CD4-positive, CD25-positive, alpha-beta regulatory T cell (primary cell): ENCODE results near the gene CELSR1. TPM values are rescaled to one million over a fixed set of nuclear protein-coding genes. Genes with fewer than 3 reads are reported as not detected.

ENCODE experiments used
- ATAC-seq, 2 donors: fragments of 150-1000 bp; cut with Tn5 transposase; one replicate each; pipeline ENCODE4 v1.10.0; 2021; ENCODE audit warnings: low read depth in 2 of 2, moderate number of reproducible peaks in 2 of 2, moderate library complexity in 1 of 2
- DNase-seq, 3 donors: peaks; one replicate each; pipeline versions ENCODE4 v3.0.0 to v3.0.0-alpha.2; 2012 to 2022; ENCODE audit warnings: mixed read lengths in 1 of 3
- H3K27ac ChIP-seq: one replicate; pipeline ENCODE4 v1.7.0; 2013; ENCODE audit warnings: mild to moderate bottlenecking, low read length; ENCODE audit not compliant: insufficient read depth, poor library complexity, severe bottlenecking
- H3K27me3 ChIP-seq: one replicate; pipeline ENCODE4 v1.7.0; 2013; ENCODE audit warnings: low read length; ENCODE audit not compliant: control insufficient read depth, insufficient read depth
- H3K36me3 ChIP-seq: one replicate; pipeline ENCODE4 v1.7.0; 2013; ENCODE audit warnings: mild to moderate bottlenecking, low read length, moderate library complexity; ENCODE audit not compliant: control insufficient read depth, insufficient read depth
- H3K4me1 ChIP-seq: 2 replicates; pipeline ENCODE4 v1.7.0; 2013; ENCODE audit warnings: mild to moderate bottlenecking, low read length; ENCODE audit not compliant: insufficient read depth, control insufficient read depth, poor library complexity, severe bottlenecking
- H3K4me3 ChIP-seq: one replicate; pipeline ENCODE4 v1.7.0; 2013; ENCODE audit warnings: low read depth, mild to moderate bottlenecking, low read length, moderate library complexity
- H3K9me3 ChIP-seq, 2 experiments: 1 replicate in 1 of 2; 2 replicates in 1 of 2; pipeline ENCODE4 v1.7.0; 2013; ENCODE audit warnings: low read length in 2 of 2, mild to moderate bottlenecking in 1 of 2, moderate library complexity in 1 of 2; ENCODE audit not compliant: control insufficient read depth in 2 of 2
- H3K27ac Mint-ChIP-seq, 3 donors: one replicate each; pipeline ENCODE4 v1.8.0; 2020 to 2022; ENCODE audit warnings: mild to moderate bottlenecking in 3 of 3, mixed read lengths in 3 of 3, moderate library complexity in 2 of 3
- H3K27me3 Mint-ChIP-seq: one replicate; pipeline ENCODE4 v1.8.0; 2022; ENCODE audit warnings: mild to moderate bottlenecking, mixed read lengths
- H3K36me3 Mint-ChIP-seq: one replicate; pipeline ENCODE4 v1.8.0; 2020; ENCODE audit warnings: mixed read lengths
- H3K4me1 Mint-ChIP-seq, 4 donors: one replicate each; pipeline ENCODE4 v1.8.0; 2020 to 2022; ENCODE audit warnings: mixed read lengths in 4 of 4, mild to moderate bottlenecking in 1 of 4
- H3K4me3 Mint-ChIP-seq, 4 donors: one replicate each; pipeline ENCODE4 v1.8.0; 2020 to 2022; ENCODE audit warnings: mild to moderate bottlenecking in 4 of 4, mixed read lengths in 4 of 4, moderate library complexity in 3 of 4
- H3K9me3 Mint-ChIP-seq, 7 donors: one replicate each; pipeline ENCODE4 v1.8.0; 2020 to 2022; ENCODE audit warnings: mixed read lengths in 7 of 7, mild to moderate bottlenecking in 3 of 7, moderate library complexity in 2 of 7
- polyA plus RNA-seq, 4 donors: library from polyadenylated mRNA; unstranded; fragments of 300-500 nt; fragmentation: Illumina TruSeq; gene quantifications; one replicate each; pipeline ENCODE4 v1.2.3, GENCODE V29; 2021
- total RNA-seq: library from RNA; stranded (reverse); gene quantifications from one replicate; pipeline ENCODE4 v1.2.3, GENCODE V29; 2022

Gene CELSR1
- total and polyA plus RNA-seq, 5 donors from 2014 or later, result 0.10 to 1.4 (median 0.45) TPM; not detected in 1

DNA sequence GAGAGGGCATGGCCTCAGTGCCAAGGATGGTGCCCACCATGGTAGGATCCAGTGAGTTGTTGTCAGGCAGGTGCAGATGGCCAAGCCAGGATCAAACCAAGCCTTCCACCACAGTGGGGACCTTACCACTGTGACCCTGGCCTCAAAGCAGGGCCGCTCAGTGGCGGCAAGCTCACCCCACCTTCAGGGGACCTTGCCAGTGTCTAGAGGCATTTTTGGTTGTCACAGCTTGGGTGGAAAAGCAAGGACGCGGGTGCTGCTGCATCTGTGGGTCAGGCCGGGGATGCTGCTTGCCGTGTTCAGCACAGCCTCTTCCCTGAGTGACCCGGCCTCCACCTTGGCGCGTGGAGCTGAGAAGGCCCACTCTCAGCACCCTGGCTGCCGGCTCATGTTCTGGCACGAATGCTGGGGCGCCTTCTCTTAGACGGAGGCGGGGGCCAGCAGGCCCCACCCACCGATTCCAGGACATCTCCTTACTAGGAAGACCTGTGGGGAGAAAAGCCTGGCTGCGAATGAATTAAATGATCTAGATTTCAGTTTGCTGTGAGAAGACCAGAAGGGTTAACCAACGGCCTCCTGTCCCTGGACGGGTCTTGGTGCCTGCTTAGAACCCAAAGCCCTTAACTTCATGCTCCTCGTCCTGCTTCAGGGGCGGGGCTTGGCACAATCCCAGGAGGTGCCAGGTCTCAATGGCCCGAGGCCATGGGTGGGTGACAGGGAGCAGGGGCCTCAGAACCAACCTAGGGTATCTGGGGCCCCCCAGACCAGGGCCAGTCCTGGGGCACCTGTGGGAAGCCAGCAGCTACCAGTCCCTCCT, 183.0 kb downstream of the CELSR1 start:
- no peaks in the 10 kb centered on the region for H3K27me3 Mint-ChIP-seq
- Histone ChIP-seq H3K9me3 (no peaks in the 10 kb centered on the region), H3K36me3 (peaks cover 64% of the 10 kb centered on the region), H3K4me1 (no peaks in the 10 kb centered on the region), H3K27ac (no peak overlapping the region), H3K27me3 (no peaks in the 10 kb centered on the region), H3K4me3 (no peak overlapping the region)
- peaks cover 31% of the 10 kb centered on the region for H3K36me3 Mint-ChIP-seq
- no peaks in the 10 kb centered on the region for H3K9me3 Mint-ChIP-seq
- H3K4me1 Mint-ChIP-seq, result peaks cover 0 to 5% (median 2%) of the 10 kb centered on the region in 4 donors
- no peak for DNase-seq
- no peak for ATAC-seq
- H3K4me3 Mint-ChIP-seq, result no peak overlapping the region
- H3K27ac Mint-ChIP-seq, result no peak overlapping the region

DNA sequence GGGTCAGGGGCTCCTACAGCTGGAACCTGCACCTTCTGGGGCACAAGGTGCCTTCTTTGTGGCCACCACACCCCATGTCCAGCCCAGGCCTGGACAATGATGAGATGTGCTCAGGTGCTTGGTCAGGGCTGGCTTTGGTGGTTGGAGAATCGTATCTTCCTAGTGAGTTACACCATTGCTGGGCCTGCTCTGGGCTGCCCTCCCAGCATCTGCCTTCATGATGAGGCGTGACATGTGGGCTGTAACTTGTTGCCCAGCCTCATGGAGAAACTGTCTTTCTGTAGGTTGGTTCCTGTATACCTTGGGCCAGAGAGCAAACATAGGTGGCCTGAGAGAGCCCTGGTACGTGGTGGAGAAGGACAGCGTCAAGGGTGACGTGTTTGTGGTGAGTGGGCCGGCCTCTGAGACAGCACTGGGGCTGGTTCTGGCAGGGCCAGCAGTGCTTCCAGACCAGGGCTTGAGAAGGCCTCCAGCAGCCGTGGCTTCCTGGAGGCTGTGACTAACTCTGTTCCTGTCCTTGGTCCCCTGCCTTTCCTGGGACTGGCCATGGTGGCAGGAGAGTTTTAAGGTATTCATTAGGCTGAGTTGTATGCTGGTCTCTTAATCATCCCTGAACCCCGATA, 183.8 kb downstream of the CELSR1 start:
- no peak overlapping the region for H3K27ac ChIP-seq
- peaks cover 35% of the 10 kb centered on the region for H3K36me3 Mint-ChIP-seq
- ATAC-seq, result no peak
- H3K9me3 Mint-ChIP-seq, result no peaks in the 10 kb centered on the region
- no peaks in the 10 kb centered on the region for H3K9me3 ChIP-seq
- no peaks in the 10 kb centered on the region for H3K27me3 ChIP-seq
- H3K4me3 Mint-ChIP-seq, result no peak overlapping the region
- peaks cover 0 to 5% (median 2%) of the 10 kb centered on the region in 4 donors for H3K4me1 Mint-ChIP-seq
- no peaks in the 10 kb centered on the region for H3K4me1 ChIP-seq
- DNase-seq, result no peak
- H3K4me3 ChIP-seq, result no peak overlapping the region
- peaks cover 70% of the 10 kb centered on the region for H3K36me3 ChIP-seq
- no peak overlapping the region for H3K27ac Mint-ChIP-seq
- H3K27me3 Mint-ChIP-seq, result no peaks in the 10 kb centered on the region

DNA sequence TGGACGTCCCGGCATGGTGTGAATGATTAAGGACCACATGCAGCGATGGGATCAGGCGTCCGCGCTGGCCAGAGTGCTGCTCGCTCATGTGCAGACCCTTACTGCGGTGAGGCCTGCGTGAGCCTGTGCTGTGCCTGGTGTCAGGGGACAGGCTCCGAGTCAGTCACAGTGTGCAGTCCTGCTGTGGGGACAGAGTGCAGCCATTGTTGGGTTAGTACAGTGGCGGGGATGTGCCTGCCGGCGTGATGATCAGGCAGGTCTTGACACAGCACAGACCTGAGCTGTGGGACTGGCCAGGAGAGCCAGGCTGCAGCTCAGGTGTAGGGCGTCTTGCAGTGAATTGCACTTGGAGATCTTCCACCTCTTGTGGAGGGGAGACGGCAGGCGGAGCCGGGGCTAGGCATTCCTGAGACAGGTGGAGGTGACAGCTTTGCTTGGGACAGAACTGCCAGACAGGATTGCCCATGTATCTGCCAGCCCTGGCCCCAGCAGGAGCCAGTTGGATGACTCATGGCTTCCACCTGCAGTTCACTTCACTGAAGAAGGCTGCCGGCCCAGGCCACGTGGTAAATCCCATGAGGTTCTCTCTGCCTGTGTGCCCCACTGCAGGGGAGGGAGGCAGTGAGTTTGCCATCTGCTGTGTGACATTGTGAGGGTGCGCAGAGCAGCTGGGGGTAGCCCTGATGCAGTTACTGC, 184.6 kb downstream of the CELSR1 start:
- Histone ChIP-seq H3K9me3 (no peaks in the 10 kb centered on the region), H3K36me3 (peaks cover 78% of the 10 kb centered on the region), H3K27ac (no peak overlapping the region), H3K27me3 (no peaks in the 10 kb centered on the region), H3K4me3 (no peak overlapping the region), H3K4me1 (no peaks in the 10 kb centered on the region)
- Mint-ChIP-seq H3K36me3 (peaks cover 35% of the 10 kb centered on the region), H3K9me3 (no peaks in the 10 kb centered on the region), H3K4me1 (peaks cover 0 to 5% (median 2%) of the 10 kb centered on the region in 4 donors), H3K4me3 (no peak overlapping the region), H3K27me3 (no peaks in the 10 kb centered on the region), H3K27ac (no peak overlapping the region)
- ATAC-seq, result no peak
- DNase-seq, result no peak

DNA sequence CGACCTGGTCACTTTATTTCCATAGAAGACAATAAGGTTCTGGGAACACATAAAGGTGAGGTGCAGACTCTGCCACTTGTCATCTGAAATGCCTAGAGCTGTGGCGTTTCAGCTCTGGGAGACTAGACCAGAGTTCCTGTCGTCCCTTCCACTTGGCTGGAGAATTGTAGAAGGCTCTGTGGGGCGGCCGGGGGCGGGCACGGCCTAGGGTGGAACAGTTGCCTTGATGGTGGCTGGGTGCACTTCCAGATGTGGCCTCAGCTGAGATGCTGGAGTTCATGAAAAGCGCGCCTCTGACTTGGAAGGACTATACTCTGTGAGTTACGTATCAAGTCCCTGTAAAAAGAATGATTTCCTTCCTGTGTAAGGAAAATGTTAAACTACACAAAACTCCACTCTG, 185.1 kb downstream of the CELSR1 start:
- peaks cover 35% of the 10 kb centered on the region for H3K36me3 Mint-ChIP-seq

DNA sequence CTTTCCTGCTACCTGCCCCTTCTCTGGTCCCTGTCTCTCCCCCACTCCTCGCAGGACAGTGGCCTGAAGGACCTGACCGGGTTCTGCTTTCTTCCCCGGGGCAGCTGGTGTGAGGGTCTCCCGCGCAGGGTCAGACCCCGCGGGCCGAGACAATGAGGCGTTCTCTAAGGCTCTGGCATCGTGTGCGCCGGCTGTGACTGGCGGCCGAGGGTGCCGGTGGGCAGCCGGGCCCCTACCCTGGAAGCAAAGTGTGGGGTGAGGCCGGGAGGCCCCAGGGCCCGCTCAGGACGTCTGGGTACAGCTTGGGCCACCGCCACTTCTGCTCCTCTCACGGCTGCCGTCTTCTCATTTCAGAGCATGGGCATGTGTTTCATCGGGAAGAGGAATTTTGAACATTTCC, 185.7 kb downstream of the CELSR1 start:
- no peak for ATAC-seq
- Histone ChIP-seq H3K27ac (no peak overlapping the region), H3K27me3 (no peaks in the 10 kb centered on the region), H3K9me3 (no peaks in the 10 kb centered on the region), H3K36me3 (peaks cover 81% of the 10 kb centered on the region), H3K4me3 (no peak overlapping the region), H3K4me1 (no peaks in the 10 kb centered on the region)
- Mint-ChIP-seq H3K9me3 (no peaks in the 10 kb centered on the region), H3K4me1 (peaks cover 0 to 5% (median 2%) of the 10 kb centered on the region in 4 donors), H3K36me3 (peaks cover 35% of the 10 kb centered on the region), H3K4me3 (no peak overlapping the region), H3K27me3 (no peaks in the 10 kb centered on the region), H3K27ac (no peak overlapping the region)
- no peak for DNase-seq

More for the DNA sequence above, 185.1 kb downstream of the CELSR1 start:
- no peaks in the 10 kb centered on the region for H3K4me1 ChIP-seq
- peaks cover 81% of the 10 kb centered on the region for H3K36me3 ChIP-seq
- Mint-ChIP-seq H3K4me1 (peaks cover 0 to 5% (median 2%) of the 10 kb centered on the region in 4 donors), H3K27me3 (no peaks in the 10 kb centered on the region), H3K27ac (no peak overlapping the region), H3K9me3 (no peaks in the 10 kb centered on the region), H3K4me3 (no peak overlapping the region)
- H3K9me3 ChIP-seq, result no peaks in the 10 kb centered on the region
- H3K27ac ChIP-seq, result no peak overlapping the region
- H3K4me3 ChIP-seq, result no peak overlapping the region
- H3K27me3 ChIP-seq, result no peaks in the 10 kb centered on the region
- DNase-seq (no peak), ATAC-seq (no peak)

DNA sequence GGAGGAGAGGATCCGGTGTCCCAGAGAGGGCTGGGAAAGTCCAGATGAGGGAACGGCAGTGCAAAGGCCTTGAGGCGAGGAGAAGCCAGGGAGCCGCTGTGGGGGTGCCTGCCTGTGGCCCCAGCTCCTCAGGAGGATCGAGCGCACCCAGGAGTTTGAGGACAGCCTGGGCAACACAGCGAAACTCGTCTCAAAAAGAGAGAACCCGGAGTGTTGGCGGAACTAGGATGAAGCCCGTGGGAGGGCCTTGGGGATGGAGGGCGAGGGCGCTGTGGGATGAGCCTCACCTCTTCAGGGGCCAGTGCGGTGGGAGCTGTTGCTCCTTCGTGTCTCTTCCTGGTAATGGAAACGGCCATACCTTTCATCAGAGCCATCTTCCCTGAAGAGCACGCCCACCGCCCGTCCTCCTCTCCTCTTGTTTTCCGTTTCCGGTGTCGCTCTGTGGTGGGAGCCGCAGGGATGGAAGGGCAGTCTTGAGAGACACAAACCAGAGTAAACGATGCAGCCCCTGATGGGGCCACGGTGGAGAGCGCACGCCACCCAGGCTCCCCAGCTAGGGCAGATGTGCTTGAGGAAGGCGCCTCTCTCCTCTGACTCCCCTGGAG, 186.2 kb downstream of the CELSR1 start:
- no peaks in the 10 kb centered on the region for H3K4me1 ChIP-seq
- peaks cover 38% of the 10 kb centered on the region for H3K36me3 Mint-ChIP-seq
- no peaks in the 10 kb centered on the region for H3K27me3 Mint-ChIP-seq
- ATAC-seq (no peak), DNase-seq (no peak)
- H3K27ac ChIP-seq, result no peak overlapping the region
- no peak overlapping the region for H3K27ac Mint-ChIP-seq
- no peaks in the 10 kb centered on the region for H3K9me3 Mint-ChIP-seq
- H3K4me1 Mint-ChIP-seq, result peaks cover 0 to 5% (median 2%) of the 10 kb centered on the region in 4 donors
- peaks cover 84% of the 10 kb centered on the region for H3K36me3 ChIP-seq
- H3K9me3 ChIP-seq, result no peaks in the 10 kb centered on the region
- no peak overlapping the region for H3K4me3 ChIP-seq
- H3K4me3 Mint-ChIP-seq, result no peak overlapping the region
- H3K27me3 ChIP-seq, result no peaks in the 10 kb centered on the region

DNA sequence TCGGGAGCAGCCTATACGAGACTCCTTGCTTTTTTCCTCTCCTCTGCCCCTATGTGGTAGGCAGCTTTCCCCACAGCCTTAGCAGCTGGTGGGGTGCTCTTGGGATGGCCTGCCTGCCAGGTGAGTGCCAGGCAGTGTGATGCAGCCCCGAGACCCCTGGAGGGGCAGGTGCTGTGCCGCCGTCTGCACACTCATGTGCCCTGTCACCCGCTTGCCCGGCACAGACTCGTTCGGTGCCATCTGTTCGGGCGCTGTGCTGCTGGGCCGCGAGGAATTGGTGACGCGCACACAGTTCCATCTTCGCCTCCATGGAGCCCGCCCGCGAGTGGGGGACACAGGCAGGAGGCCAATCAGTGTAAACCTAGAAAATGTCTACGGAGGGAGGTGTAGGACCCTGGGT, 186.8 kb downstream of the CELSR1 start:
- Mint-ChIP-seq H3K9me3 (no peaks in the 10 kb centered on the region), H3K36me3 (peaks cover 42% of the 10 kb centered on the region), H3K27me3 (no peaks in the 10 kb centered on the region), H3K4me3 (no peak overlapping the region), H3K27ac (no peak overlapping the region), H3K4me1 (peaks cover 0 to 5% (median 4%) of the 10 kb centered on the region in 4 donors)
- Histone ChIP-seq H3K36me3 (peaks cover 86% of the 10 kb centered on the region), H3K9me3 (no peaks in the 10 kb centered on the region), H3K4me1 (no peaks in the 10 kb centered on the region), H3K4me3 (no peak overlapping the region), H3K27me3 (no peaks in the 10 kb centered on the region), H3K27ac (no peak overlapping the region)
- no peak for DNase-seq
- ATAC-seq, result no peak
